Stimulated activated CD4-positive, alpha-beta T cell treated with anti-CD3 and anti-CD28 coated beads, Interleukin-1b, Interleukin-23, amount 100 ng/mL, for 1 hour (primary cell): ENCODE results near the gene FAM76A.
"Not testable (repeated sequence)": the region's sequence is repeated elsewhere in the genome, so short reads cannot be mapped to it uniquely, and the experiment has no call there.

ENCODE experiments used
- DNase-seq, 2 donors: peaks; one replicate each; pipeline ENCODE4 v3.0.0-alpha.2; 2020; ENCODE audit warnings: low read depth in 2 of 2

FAM76A gene

GRCh38 chr1:27724961-27725373, 794 bp upstream of the FAM76A start:
- DNase-seq: no peak

GRCh38 chr1:27726173-27727044, 648 bp downstream of the FAM76A start:
- no peak for DNase-seq

GRCh38 chr1:27727126-27727525, 1.4 kb downstream of the FAM76A start:
- DNase-seq: no peak

- no peak for DNase-seq
Measured at GRCh38 chr1:27736252-27736651, 10.5 kb downstream of the FAM76A start.

- no peak for DNase-seq
Measured at GRCh38 chr1:27741121-27741520, 15.4 kb downstream of the FAM76A start.

- no peak for DNase-seq
Measured at GRCh38 chr1:27744556-27744955, 18.8 kb downstream of the FAM76A start.

- DNase-seq: no peak
Measured at GRCh38 chr1:27745466-27745865, 19.7 kb downstream of the FAM76A start.

DNA sequence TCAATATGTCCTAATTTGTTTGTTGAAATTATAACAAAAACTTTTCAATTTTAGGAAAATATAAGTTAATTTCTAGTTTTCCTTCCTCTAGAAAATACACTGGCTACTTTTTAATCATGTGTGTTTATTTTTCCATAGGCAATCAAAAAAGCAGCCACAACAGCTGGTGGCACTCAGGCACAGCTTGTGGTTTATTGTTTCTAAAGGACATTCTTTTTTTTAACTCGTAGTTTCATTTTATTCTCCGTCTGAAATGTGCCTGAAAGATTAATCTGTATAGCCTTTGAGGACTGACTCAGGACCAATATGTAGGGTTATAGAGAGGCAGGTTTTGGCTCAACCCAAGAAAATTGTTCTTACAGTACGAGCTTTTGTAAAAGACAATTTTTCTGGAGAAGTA, 26.6 kb downstream of the FAM76A start:
- no peak for DNase-seq

DNA sequence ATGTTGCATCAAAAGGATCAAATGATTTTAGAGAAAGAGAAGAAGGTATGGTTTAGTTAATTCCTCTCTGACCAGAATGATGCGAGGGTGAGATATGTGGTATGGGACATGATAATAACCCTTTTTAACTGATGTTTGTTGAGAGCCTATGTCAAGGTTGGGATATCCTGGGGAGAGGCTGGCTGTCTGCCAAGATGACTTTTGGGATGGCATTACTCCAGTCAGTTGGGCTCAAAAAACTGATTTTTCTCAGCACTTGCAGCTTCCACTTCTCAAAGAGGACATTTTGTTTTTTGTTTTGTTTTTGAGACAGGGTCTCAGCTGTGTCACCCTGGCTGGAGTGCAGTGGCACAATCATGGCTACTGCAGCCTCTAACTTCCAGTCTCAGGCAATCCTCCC, 29.5 kb downstream of the FAM76A start:
- no peak for DNase-seq

GRCh38 chr1:27755865-27756264, 30.1 kb downstream of the FAM76A start:
- DNase-seq: no peak

GRCh38 chr1:27759236-27759635, 33.5 kb downstream of the FAM76A start:
- DNase-seq: no peak

- no peak for DNase-seq
Measured at GRCh38 chr1:27760426-27760825, 34.7 kb downstream of the FAM76A start.

DNA sequence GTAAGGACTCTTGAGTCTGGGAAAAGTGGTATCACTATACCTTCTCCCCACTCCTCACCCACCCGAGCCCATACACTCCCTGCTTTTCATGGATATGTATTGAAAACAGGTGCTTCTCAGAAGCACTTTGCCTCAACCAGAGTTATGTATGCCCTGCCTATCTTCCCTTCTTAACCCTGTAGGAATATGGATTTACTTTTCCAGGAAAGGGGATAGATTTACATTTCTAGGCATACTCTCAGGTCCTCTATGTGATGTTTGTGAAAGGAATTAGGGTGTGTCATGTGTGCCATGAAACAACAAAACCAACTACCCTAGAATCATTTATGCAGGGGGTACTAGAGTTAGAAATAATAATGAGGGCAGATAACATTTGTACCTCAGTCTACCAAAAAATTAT, 36.3 kb downstream of the FAM76A start:
- no peak for DNase-seq

- DNase-seq: no peak
Measured at GRCh38 chr1:27763358-27763757, 37.6 kb downstream of the FAM76A start.

DNA sequence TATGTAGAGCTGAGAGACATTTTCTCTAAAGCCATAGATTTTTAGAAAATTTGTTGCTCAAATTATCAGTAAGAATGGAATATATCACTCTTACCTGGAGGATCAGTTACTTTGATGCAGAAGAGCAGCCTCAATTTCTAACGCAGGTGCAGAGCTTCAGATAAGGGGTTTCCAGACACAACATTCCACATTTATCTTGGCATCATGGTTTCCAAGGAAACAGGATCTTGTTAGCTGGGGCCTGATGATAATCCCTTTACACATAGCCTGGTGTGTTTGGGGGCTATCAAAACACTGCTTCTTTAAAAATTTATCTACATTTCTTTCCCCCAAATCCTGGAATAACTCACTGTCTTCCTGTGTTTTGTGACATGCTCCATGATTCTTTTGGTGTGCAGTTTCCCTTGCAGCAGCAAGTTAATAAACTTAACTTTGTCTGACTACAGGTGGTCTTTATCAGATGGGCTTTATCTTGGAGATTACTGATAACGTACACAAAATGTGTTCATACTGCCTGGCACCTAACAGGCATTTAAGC, 44.6 kb downstream of the FAM76A start:
- DNase-seq: no peak

- no peak for DNase-seq
Measured at GRCh38 chr1:27772036-27772931, 46.5 kb downstream of the FAM76A start.

GRCh38 chr1:27772932-27773825, 47.4 kb downstream of the FAM76A start, which contains the start of gene STX12:
Gene STX12, plus strand, starts transcription at chr1:27773219. Its CDS starts 89 bp downstream, at chr1:27773308.
- peak; percentile 96 for DNase-seq

- no peak for DNase-seq
Measured at GRCh38 chr1:27773826-27774445, 48.2 kb downstream of the FAM76A start.

DNA sequence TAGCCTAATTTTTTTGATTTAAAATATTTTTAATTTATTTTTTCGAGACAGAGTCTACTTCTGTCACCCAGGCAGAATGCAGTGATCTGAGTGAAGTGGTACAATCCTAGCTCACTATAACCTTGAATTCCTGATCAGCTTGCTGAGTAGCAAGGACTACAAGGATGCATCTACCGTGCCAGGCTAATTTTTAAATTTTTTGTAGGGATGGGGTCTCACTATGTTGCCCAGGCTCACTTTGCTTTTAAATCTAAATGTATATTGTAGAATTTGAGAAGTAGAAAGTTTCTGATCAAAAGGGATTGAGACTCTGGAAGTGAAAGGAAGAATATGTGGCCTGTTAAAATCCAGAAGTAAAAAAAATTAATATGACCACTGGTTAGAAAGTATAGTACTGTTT, 48.9 kb downstream of the FAM76A start:
- DNase-seq: no peak

- DNase-seq: not testable (repeated sequence)
Measured at GRCh38 chr1:27775336-27775735, 49.6 kb downstream of the FAM76A start.

DNA sequence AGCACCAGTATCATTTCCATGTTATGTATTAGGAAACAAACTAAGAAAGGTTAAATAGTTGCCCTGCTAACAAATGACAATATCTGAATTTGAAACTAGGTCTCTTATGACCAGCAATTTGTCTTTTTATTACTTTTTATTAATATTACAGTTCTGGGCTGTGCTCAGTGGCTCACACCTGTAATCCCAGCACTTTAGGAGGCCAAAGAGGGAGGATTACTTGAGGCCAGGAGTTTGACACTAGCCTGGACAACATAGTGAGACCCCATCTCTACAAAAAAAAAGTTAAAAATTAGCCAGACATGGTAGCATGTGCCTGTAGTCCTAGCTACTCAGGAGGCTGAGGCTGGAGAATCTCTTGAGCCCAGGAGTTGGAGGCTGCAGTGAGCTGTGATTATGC, 50.5 kb downstream of the FAM76A start:
- not testable (repeated sequence) for DNase-seq
